GM12873 (cell line): ENCODE data around the gene RANBP10.

Source experiments
- TF ChIP-seq, protein P1 (sequence below): IDR thresholded peaks from 2 replicates; pipeline ENCODE4 v1.5.1; 2012; ENCODE audit warnings: low read depth, mild to moderate bottlenecking, moderate library complexity, low read length, control low read depth; ENCODE audit not compliant: insufficient read depth; ENCODE audit errors: missing control alignments

The RANBP10 gene

DNA sequence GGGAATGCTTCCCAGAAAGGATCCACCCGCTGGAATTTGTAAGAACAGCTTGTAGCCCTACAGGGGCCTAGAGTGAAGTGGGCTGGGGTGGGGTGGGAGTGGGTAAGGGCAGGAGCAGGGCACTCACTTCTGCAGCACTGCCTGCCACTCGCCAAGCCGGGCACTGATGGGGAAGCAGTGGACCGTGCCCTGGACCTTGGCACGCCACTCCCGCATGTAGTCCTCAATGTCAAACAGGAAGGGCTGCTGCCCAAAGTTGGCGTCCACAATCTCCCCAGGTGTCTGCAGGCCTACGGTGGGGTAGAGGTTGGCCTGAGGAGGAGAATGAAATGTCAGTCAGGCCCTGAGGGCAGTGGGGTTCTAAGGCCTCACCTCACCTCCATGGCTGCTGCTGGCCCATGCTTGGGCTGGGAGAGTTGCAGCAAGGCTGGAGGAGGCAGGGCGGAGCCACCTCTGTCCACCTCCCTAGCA lies 71.6 kb downstream of the RANBP10 start:
- TF ChIP-seq, protein P1, sequence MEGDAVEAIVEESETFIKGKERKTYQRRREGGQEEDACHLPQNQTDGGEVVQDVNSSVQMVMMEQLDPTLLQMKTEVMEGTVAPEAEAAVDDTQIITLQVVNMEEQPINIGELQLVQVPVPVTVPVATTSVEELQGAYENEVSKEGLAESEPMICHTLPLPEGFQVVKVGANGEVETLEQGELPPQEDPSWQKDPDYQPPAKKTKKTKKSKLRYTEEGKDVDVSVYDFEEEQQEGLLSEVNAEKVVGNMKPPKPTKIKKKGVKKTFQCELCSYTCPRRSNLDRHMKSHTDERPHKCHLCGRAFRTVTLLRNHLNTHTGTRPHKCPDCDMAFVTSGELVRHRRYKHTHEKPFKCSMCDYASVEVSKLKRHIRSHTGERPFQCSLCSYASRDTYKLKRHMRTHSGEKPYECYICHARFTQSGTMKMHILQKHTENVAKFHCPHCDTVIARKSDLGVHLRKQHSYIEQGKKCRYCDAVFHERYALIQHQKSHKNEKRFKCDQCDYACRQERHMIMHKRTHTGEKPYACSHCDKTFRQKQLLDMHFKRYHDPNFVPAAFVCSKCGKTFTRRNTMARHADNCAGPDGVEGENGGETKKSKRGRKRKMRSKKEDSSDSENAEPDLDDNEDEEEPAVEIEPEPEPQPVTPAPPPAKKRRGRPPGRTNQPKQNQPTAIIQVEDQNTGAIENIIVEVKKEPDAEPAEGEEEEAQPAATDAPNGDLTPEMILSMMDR: no peak

DNA sequence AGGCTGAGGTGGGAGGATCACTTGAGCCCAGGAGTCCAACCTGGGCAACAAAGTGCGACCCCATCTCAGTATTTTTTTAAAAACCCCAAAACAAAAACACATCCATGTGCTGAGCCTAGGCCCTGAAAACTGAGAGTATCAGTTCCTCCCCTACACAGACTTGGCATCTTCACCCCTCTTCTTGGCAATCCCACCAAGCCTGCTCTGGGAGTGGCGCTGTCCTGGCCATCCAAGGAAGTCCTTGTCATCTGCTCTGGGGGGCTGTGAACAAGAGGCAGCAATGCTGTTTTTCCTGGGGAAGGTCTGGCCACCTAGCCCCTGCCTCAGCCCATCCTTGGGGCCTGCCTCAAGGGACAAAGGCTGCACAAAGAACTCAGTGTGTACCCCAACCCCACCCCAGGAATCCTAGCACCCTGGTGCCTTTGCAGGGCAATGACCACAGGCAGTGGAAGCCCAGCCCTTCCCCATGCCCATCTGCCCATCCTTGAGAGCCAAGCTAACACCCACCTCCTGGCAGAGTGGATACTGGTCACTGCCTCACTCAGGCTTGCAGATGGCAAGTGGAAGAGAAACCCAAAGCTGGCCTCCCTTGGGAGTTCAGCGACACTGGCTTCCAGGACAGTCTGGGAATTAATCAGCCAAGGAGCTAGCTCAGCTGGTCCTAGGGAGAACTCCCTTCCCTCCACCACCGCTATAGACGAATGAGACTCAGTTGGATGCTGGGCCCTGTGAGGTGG lies 72.5 kb downstream of the RANBP10 start:
- TF ChIP-seq, protein P1: no peak

DNA sequence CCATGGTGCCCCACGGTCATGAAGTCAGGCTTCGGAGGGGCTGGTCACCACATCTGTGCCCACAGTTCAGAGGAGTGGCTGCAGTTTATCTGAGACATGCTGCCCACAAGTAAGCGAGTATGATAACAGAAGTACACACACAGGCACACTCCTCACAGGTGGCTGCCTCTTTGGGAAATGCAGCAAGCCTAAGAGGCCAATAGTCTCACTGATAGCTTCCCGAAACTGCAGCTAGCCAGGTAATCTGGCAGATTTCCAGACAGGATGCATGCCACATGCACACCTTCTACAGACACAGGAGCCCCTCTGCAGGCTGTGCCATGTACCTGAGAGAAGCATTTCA lies 74.6 kb downstream of the RANBP10 start:
- TF ChIP-seq, protein P1: no peak

DNA sequence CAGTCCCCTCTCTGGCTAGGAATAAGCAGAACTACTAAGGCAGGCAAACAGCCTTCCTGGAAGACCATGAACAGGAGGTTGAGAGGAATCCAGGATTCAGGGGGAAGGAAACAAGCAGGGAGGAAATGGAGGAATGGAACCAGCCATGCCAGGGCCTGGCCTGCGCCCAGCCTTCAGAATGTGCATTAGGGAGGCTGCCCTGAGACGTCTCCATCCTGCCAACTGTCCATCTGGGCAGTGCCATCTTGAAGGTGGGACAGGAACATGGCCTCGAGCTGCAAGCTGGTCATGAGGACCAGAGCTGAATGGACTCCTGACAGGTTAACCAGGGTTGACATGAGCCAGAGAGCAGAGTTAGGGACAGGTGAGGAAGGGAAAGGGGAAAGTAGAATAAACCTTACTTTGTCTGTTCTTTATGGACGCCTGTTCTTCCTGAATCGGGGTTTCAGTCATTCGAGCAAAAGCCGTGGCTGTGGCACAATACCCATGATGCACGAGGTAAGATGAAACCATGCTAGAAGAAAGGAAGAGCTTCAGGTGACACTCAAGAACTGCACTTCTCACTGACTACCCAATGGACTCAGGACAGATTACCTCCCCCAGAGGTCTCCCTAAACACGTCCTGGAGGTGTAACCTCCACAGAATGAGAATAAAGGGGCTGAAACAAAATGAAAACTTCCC lies 75.1 kb downstream of the RANBP10 start:
- TF ChIP-seq, protein P1: no peak

DNA sequence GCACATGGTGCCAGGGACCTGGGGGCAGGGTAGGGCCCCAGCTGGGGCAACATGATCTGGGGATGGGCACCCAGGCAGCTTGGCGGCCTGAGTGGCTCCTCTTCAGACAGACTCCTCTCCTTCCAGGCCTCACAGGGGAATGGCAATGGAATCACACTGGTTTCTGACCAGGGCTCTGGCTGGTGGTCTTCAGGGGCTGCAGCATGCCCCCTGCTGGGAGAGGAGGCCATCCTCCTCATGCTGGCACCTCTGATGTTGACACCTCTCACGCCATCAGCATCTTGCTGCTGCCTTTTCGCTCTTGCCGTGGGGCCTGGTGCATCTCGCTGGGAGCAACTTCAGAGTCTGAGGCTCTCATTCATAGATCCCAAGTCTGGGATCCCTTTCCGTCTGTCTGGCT lies 76.0 kb downstream of the RANBP10 start:
- TF ChIP-seq, protein P1: no peak

DNA sequence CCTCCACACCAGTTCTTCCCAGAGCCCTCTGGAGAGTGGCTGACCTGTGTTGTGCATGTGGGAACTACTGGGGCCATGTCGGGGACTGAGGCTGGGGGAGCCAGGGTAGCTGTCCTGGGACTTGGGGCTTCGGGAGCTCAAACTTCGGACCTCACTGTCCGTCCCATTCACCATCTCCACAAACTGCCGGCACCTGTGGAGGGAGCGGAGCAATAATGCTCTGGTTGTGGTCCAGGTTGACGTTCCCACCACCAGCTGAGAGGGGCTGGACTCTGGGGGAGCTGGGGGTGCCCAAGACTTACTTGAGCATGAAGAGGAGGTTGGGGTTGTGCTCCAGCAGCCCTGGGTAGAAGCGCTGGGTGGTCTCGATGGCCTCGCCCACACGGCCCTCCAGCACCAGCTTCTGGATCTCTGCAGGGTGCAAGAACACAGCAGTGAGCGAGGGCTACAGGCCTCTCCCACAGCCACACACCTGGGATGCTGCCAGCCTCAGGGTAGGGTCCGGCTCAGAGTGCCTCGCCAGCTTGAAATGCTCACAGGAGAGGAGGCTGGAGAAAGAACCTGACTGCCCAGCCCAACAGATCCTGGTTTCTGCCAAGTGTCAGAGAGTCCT lies 76.6 kb downstream of the RANBP10 start:
- TF ChIP-seq, protein P1: no peak
